HepG2 (cell line): ENCODE results near the gene ELAC2. TPM values are rescaled to one million over a fixed set of nuclear protein-coding genes. Genes with fewer than 3 reads are reported as not detected.

Experiments used
- ATAC-seq: fragments of 200-7000 bp; cut with Tn5 transposase; 3 replicates; pipeline ENCODE4 v1.9.1; 2020; ENCODE audit warnings: mild to moderate bottlenecking, moderate library complexity
- BruUV-seq: library from RNA; stranded (reverse); fragments of 400-500 nt; replicated peaks from 2 replicates; lab custom pipeline; 2021; lab: Mats Ljungman, UMichigan
- CTCF ChIA-PET: fragments of 300-600 bp; formaldehyde crosslinking; extraction: SDS; loops from one replicate; lab custom pipeline; 2021; ENCODE audit warnings: low total read pairs, inconsistent platforms, low intra/inter-chr PET ratio; lab: Yijun Ruan, JAX
- POLR2A ChIA-PET: fragments of 350-600 bp; sonication (Branson Sonifier 250); formaldehyde crosslinking; loops from one replicate; lab custom pipeline; 2020; ENCODE audit warnings: antibody characterized with exemption, inconsistent platforms; lab: Yijun Ruan, JAX
- DNase-seq: peaks from one replicate; pipeline ENCODE4 v3.0.0-alpha.2; 2015; ENCODE audit warnings: low spot score
- FAIRE-seq: peaks from 3 replicates; lab custom pipeline; 2011; peaks lifted over from hg19 to GRCh38; lab: Jason Lieb, UNC
- H2AFZ ChIP-seq: one replicate; pipeline ENCODE4 v1.6.1; 2011; ENCODE audit warnings: low read length, inconsistent platforms
- H3K27ac ChIP-seq: fragments of 300-600 bp; 3 replicates; pipeline ENCODE4 v1.8.0; 2011; ENCODE audit warnings: mixed run types, mild to moderate bottlenecking, mixed read lengths, low read length, inconsistent platforms; ENCODE audit not compliant: insufficient read depth; ENCODE audit errors: extremely low read length
- H3K27me3 ChIP-seq, 2 experiments: fragments of 200-600 bp in 1 of 2; 2 replicates in 1 of 2; 3 replicates in 1 of 2; pipeline versions ENCODE4 v1.6.0 to v1.8.0; 2011; ENCODE audit warnings: low read length in 2 of 2, mild to moderate bottlenecking in 2 of 2, moderate library complexity in 2 of 2, inconsistent platforms in 1 of 2; ENCODE audit not compliant: insufficient read depth in 2 of 2, control insufficient read depth in 1 of 2
- H3K36me3 ChIP-seq, 2 experiments: fragments of 200-600 bp in 1 of 2; replicated peaks in 1 of 2; 2 replicates in 1 of 2; 3 replicates in 1 of 2; pipeline versions ENCODE4 v1.5.1 to v1.8.0; 2011; ENCODE audit warnings: low read length in 2 of 2, inconsistent platforms in 1 of 2; ENCODE audit not compliant: insufficient read depth in 2 of 2, control insufficient read depth in 1 of 2
- H3K4me1 ChIP-seq: 2 replicates; pipeline ENCODE4 v1.5.1; 2012; ENCODE audit warnings: low read length, inconsistent platforms; ENCODE audit not compliant: insufficient read depth
- H3K4me2 ChIP-seq: 2 replicates; pipeline ENCODE4 v1.6.0; 2011; ENCODE audit warnings: low read depth, low read length, inconsistent platforms
- H3K4me3 ChIP-seq, 3 experiments: fragments of 200-600 bp in 1 of 3; sonication (generic), shearing (Covaris generic) in 1 of 3; replicated peaks in 1 of 3; 2 replicates each; pipeline ENCODE4 v1.5.1; 2011 to 2016; ENCODE audit warnings: low read length in 3 of 3, inconsistent platforms in 2 of 3, low read depth in 2 of 3, mild to moderate bottlenecking in 2 of 3, control low read depth in 1 of 3, mixed read lengths in 1 of 3; ENCODE audit not compliant: insufficient read depth in 1 of 3
- H3K79me2 ChIP-seq: one replicate; pipeline ENCODE4 v1.6.1; 2011; ENCODE audit warnings: low read length, inconsistent platforms; ENCODE audit not compliant: insufficient read depth
- H3K9ac ChIP-seq: 2 replicates; pipeline ENCODE4 v1.6.0; 2011; ENCODE audit warnings: mild to moderate bottlenecking, low read depth, low read length, inconsistent platforms; ENCODE audit not compliant: insufficient read depth
- H3K9me3 ChIP-seq: 2 replicates; pipeline ENCODE4 v1.5.1; 2012; ENCODE audit warnings: mild to moderate bottlenecking, low read length
- H4K20me1 ChIP-seq: 2 replicates; pipeline ENCODE4 v1.6.0; 2011; ENCODE audit warnings: inconsistent platforms, mild to moderate bottlenecking, low read length, moderate library complexity; ENCODE audit not compliant: insufficient read depth
- ARID4A ChIP-seq: sonication (generic); formaldehyde crosslinking; IDR thresholded peaks from 2 replicates; pipeline ENCODE4 v1.5.0; 2020; ENCODE audit warnings: mild to moderate bottlenecking, missing genetic modification reagents, borderline replicate concordance
- ELF4 ChIP-seq: sonication (generic); formaldehyde crosslinking; IDR thresholded peaks from 2 replicates; pipeline ENCODE4 v1.5.0; 2020; ENCODE audit warnings: missing genetic modification reagents, mild to moderate bottlenecking, moderate library complexity, borderline replicate concordance
- HOXD1 ChIP-seq: sonication (generic); formaldehyde crosslinking; IDR thresholded peaks from 2 replicates; pipeline ENCODE4 v1.5.0; 2020; ENCODE audit warnings: missing genetic modification reagents
- KLF12 ChIP-seq: sonication (generic); formaldehyde crosslinking; IDR thresholded peaks from 2 replicates; pipeline ENCODE4 v1.4.0; 2020; ENCODE audit warnings: missing genetic modification reagents, borderline replicate concordance
- KLF13 ChIP-seq: sonication (generic); formaldehyde crosslinking; IDR thresholded peaks from 2 replicates; pipeline ENCODE4 v1.4.0; 2020; ENCODE audit warnings: mild to moderate bottlenecking, missing genetic modification reagents
- PAX8 ChIP-seq: sonication (generic); formaldehyde crosslinking; IDR thresholded peaks from 2 replicates; pipeline ENCODE4 v1.8.0; 2022; ENCODE audit warnings: mild to moderate bottlenecking, missing genetic modification reagents, borderline replicate concordance
- RARA ChIP-seq: IDR thresholded peaks from 2 replicates; pipeline ENCODE4 v1.6.1; 2016; ENCODE audit warnings: missing genetic modification reagents, missing compliant biosample characterization
- SP2 ChIP-seq: sonication (generic); formaldehyde crosslinking; IDR thresholded peaks from 2 replicates; pipeline ENCODE4 v1.5.1; 2020; ENCODE audit warnings: mild to moderate bottlenecking, missing genetic modification reagents
- ZNF292 ChIP-seq: sonication (generic); formaldehyde crosslinking; IDR thresholded peaks from 2 replicates; pipeline ENCODE4 v1.8.1; 2022; ENCODE audit warnings: mild to moderate bottlenecking, low read depth, missing genetic modification reagents, borderline replicate concordance
- ZNF644 ChIP-seq: IDR thresholded peaks from 2 replicates; pipeline ENCODE4 v1.6.1; 2016; ENCODE audit warnings: low read depth
- WGBS: methylation state at CpG from one replicate; pipeline ENCODE4 v1.1.6; 2017; ENCODE audit warnings: low lambda C conversion rate; 5-methylcytosine and 5-hydroxymethylcytosine counted together
- in situ Hi-C: cut with HindIII; loops from 2 replicates; pipeline ENCODE4 v1.10.0; 2017; ENCODE audit warnings: low pct_unique_long_range_greater_than_20kb; ENCODE audit not compliant: extremely low pct_ligation_motif_present
- intact Hi-C: fragments of 100-400 bp; cut with micrococcal nuclease; formaldehyde crosslinking; loops from one replicate; pipeline ENCODE4 v1.10.0; 2022; ENCODE audit not compliant: unreplicated experiment
- polyA plus RNA-seq, 8 experiments: library from polyadenylated mRNA; depleted of rRNA in 3 of 8; stranded (reverse) in 7 of 8; unstranded in 1 of 8; fragments of >200 nt; fragmentation: Illumina TruSeq in 4 of 8; extraction: Trizol in 4 of 8; gene quantifications; 2 replicates each; pipeline versions ENCODE4 v1.2.1 to v1.2.3, GENCODE V29; 2011 to 2016; ENCODE audit warnings: low read depth in 4 of 8, missing spikeins in 1 of 8, mixed read lengths in 1 of 8; ENCODE audit not compliant: insufficient read depth in 1 of 8
- total RNA-seq, 5 experiments: library from RNA; depleted of rRNA; stranded (reverse); fragments of >200 nt; fragmentation: Illumina TruSeq; extraction: Trizol; gene quantifications; 2 replicates each; pipeline ENCODE4 v1.2.3, GENCODE V29; 2016; ENCODE audit warnings: low read depth in 1 of 5

ELAC2 gene
- total and polyA plus RNA-seq, 2 of the 13 experiments (the other 11 are each of a cell fraction or from before 2014, with no cell fraction given) = 35.6 to 50.4 TPM

- Histone ChIP-seq H3K4me3 (no peak overlapping the region), H3K4me2 (no peak overlapping the region), H4K20me1 (no peaks in the 10 kb centered on the region), H3K36me3 (no peaks in the 10 kb centered on the region; a peak in 1 of 5 replicates), H3K9me3 (peaks cover 8% of the 10 kb centered on the region; the same call in 1 of the 2 replicates), H3K27me3 (no peaks in the 10 kb centered on the region), H3K79me2 (no peaks in the 10 kb centered on the region), H3K27ac (no peak overlapping the region)
- intact Hi-C loops = no loop called here
- ATAC-seq (no peak), DNase-seq (no peak), FAIRE-seq (no peak)
- in situ Hi-C loops = no loop called here
- ChIA-PET POLR2A (no interaction called here), CTCF (no interaction called here)
- 89% methylated on average over 13 of the region's 13 CpGs for WGBS
- BruUV-seq = no TSS peak
- TF ChIP-seq SP2 (no peak), ELF4 (no peak), ZNF644 (CRISPR knock-in tag) (no peak), HOXD1 (CRISPR knock-in tag) (no peak), RARA (no peak)
- TF ChIP-seq, all 625 proteins: peak for 0
- Histone ChIP-seq H3K9ac (no peak overlapping the region), H3K4me1 (no peaks in the 10 kb centered on the region), H2AFZ (no peak overlapping the region)
Measured at GRCh38 chr17:12953156-12953555, 64.7 kb downstream of the ELAC2 start.

DNA sequence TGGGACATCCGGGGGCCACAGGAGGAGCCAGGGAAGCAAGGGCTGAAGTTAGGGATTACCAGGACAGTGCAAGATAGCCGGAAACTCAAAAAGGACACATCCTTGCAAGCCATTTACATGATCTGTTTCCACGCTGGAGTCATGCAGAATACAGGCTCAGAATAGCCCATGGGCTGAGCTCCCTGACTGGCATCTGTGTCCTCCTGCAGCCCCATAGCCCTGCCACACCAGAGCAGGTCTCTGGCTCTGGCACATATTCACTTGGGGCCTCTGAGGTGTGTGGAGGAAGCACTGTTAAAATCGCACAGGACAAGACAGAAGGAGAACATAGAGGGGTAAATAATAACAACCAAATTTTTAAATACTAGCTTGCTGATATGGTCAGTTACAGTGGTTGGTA is 65.8 kb downstream of the ELAC2 start:
- no peaks in the 10 kb centered on the region for H3K9me3 ChIP-seq
- H4K20me1 ChIP-seq = no peaks in the 10 kb centered on the region
- no peak overlapping the region for H3K9ac ChIP-seq
- H3K4me1 ChIP-seq = no peaks in the 10 kb centered on the region
- no peak overlapping the region for H2AFZ ChIP-seq
- DNase-seq (no peak), ATAC-seq (no peak), FAIRE-seq (no peak)
- ChIA-PET CTCF (no interaction called here), POLR2A (no interaction called here)
- no peak overlapping the region for H3K4me2 ChIP-seq
- H3K79me2 ChIP-seq = no peaks in the 10 kb centered on the region
- H3K4me3 ChIP-seq = no peak overlapping the region
- H3K27me3 ChIP-seq = no peaks in the 10 kb centered on the region
- intact Hi-C loops = no loop called here
- whole genome bisulfite sequencing = 66% methylated on average over 4 of the region's 4 CpGs
- BruUV-seq = no TSS peak
- in situ Hi-C loops = no loop called here
- H3K36me3 ChIP-seq = no peaks in the 10 kb centered on the region; a peak in 1 of 5 replicates
- no peak overlapping the region for H3K27ac ChIP-seq
- no peak for TF ChIP-seq KLF13 (CRISPR knock-in tag)
- TF ChIP-seq PAX8 (CRISPR knock-in tag) = no peak
- no peak for TF ChIP-seq KLF12 (CRISPR knock-in tag)
- no peak for TF ChIP-seq ARID4A (CRISPR knock-in tag)
- TF ChIP-seq ZNF292 (CRISPR knock-in tag) = no peak
